HCT116 (cell line): ENCODE measurements around the gene SYCP2. TPM values are rescaled to one million over a fixed set of nuclear protein-coding genes. Genes with fewer than 3 reads are reported as not detected.

ENCODE experiments used
- ATAC-seq: fragments of 200-7000 bp; cut with Tn5 transposase; 2 replicates; pipeline ENCODE4 v1.9.1; 2020; ENCODE audit warnings: mild to moderate bottlenecking, moderate library complexity
- BruUV-seq: library from RNA; stranded (reverse); fragments of 400-500 nt; replicated peaks from 2 replicates; lab custom pipeline; 2021; lab: Mats Ljungman, UMichigan
- CTCF ChIA-PET: fragments of 300-600 bp; sonication (Branson Sonifier 250); formaldehyde crosslinking; loops from one replicate; lab custom pipeline; 2021; ENCODE audit warnings: antibody characterized with exemption; lab: Charles Lee
- POLR2A ChIA-PET: fragments of 300-600, 350-600 bp; sonication (Branson Sonifier 250); formaldehyde crosslinking; loops from one replicate; lab custom pipeline; 2021; ENCODE audit warnings: antibody characterized with exemption; lab: Charles Lee
- RAD21 ChIA-PET, 2 experiments: fragments of 300-600 bp; sonication (Branson Sonifier 250); formaldehyde crosslinking; loops; one replicate each; lab custom pipeline; 2023; ENCODE audit warnings: low total read pairs in 2 of 2; ENCODE audit not compliant: uncharacterized antibody in 2 of 2, unreplicated experiment in 2 of 2, low non-redundant PET in 1 of 2; lab: Charles Lee
- DNase-seq: peaks from one replicate; pipeline ENCODE4 v3.0.0-alpha.2; 2010; ENCODE audit warnings: low read depth, low spot score
- H2AFZ ChIP-seq: fragments of 200-600 bp; shearing (Covaris generic), sonication (generic); 2 replicates; pipeline ENCODE4 v1.6.1; 2017; ENCODE audit warnings: low read depth, mixed run types, mixed read lengths, antibody characterized with exemption, low read length; ENCODE audit not compliant: poor library complexity, severe bottlenecking
- H3K27ac ChIP-seq: 2 replicates; pipeline ENCODE4 v1.5.1; 2012; ENCODE audit warnings: low read depth, low read length
- H3K27me3 ChIP-seq: fragments of 200-600 bp; sonication (generic); 2 replicates; pipeline ENCODE4 v1.6.1; 2016; ENCODE audit warnings: mixed run types, low read length, mixed read lengths; ENCODE audit not compliant: insufficient read depth
- H3K36me3 ChIP-seq, 2 experiments: fragments of 200-500 bp in 1 of 2; fragments of 200-600 bp in 1 of 2; sonication (Bioruptor generic) in 1 of 2; sonication (generic) in 1 of 2; 2 replicates each; pipeline versions ENCODE4 v1.5.1 to v1.6.1; 2014 to 2016; ENCODE audit warnings: low read length in 2 of 2, inconsistent platforms in 1 of 2, mixed read lengths in 1 of 2, mixed run types in 1 of 2; ENCODE audit not compliant: insufficient read depth in 2 of 2, control insufficient read depth in 1 of 2
- H3K4me1 ChIP-seq, 2 experiments: fragments of 200-600 bp in 1 of 2; sonication (generic) in 1 of 2; 2 replicates each; pipeline versions ENCODE4 v1.5.1 to v1.6.1; 2012 to 2017; ENCODE audit warnings: low read length in 2 of 2, inconsistent platforms in 1 of 2, mild to moderate bottlenecking in 1 of 2, mixed read lengths in 1 of 2, mixed run types in 1 of 2, moderate library complexity in 1 of 2; ENCODE audit not compliant: insufficient read depth in 2 of 2, control insufficient read depth in 1 of 2
- H3K4me2 ChIP-seq: fragments of 200-600 bp; sonication (generic); 2 replicates; pipeline ENCODE4 v1.6.1; 2017; ENCODE audit warnings: mixed run types, low read length, mixed read lengths
- H3K4me3 ChIP-seq, 2 experiments: fragments of 200-600 bp in 1 of 2; sonication (generic) in 1 of 2; replicated peaks in 1 of 2; 2 replicates each; pipeline ENCODE4 v1.5.1; 2011 to 2016; ENCODE audit warnings: low read length in 2 of 2, control low read depth in 1 of 2, low read depth in 1 of 2, mild to moderate bottlenecking in 1 of 2, mixed read lengths in 1 of 2, mixed run types in 1 of 2
- H3K79me2 ChIP-seq: fragments of 200-600 bp; sonication (generic); 2 replicates; pipeline ENCODE4 v1.6.1; 2017; ENCODE audit warnings: mild to moderate bottlenecking, mixed run types, low read length, moderate library complexity, mixed read lengths; ENCODE audit not compliant: insufficient read depth
- H3K9ac ChIP-seq: fragments of 200-600 bp; sonication (generic); 2 replicates; pipeline ENCODE4 v1.6.1; 2016; ENCODE audit warnings: low read length, mixed read lengths
- H3K9me2 ChIP-seq: fragments of 200-600 bp; sonication (generic), shearing (Covaris generic); 2 replicates; pipeline ENCODE4 v1.6.1; 2017; ENCODE audit warnings: mixed run types, mild to moderate bottlenecking, moderate library complexity; ENCODE audit not compliant: insufficient read depth
- H3K9me3 ChIP-seq, 2 experiments: fragments of 200-500 bp in 1 of 2; fragments of 200-600 bp in 1 of 2; sonication (Bioruptor generic) in 1 of 2; sonication (generic) in 1 of 2; 2 replicates each; pipeline ENCODE4 v1.6.1; 2014 to 2017; ENCODE audit warnings: low read length in 2 of 2, mixed read lengths in 2 of 2, inconsistent platforms in 1 of 2, low read depth in 1 of 2, mild to moderate bottlenecking in 1 of 2, mixed run types in 1 of 2, moderate library complexity in 1 of 2; ENCODE audit not compliant: control insufficient read depth in 1 of 2, insufficient read depth in 1 of 2
- H4K20me1 ChIP-seq: fragments of 200-600 bp; sonication (generic), shearing (Covaris generic); 2 replicates; pipeline ENCODE4 v1.6.1; 2017; ENCODE audit warnings: mixed run types, mild to moderate bottlenecking, moderate library complexity; ENCODE audit not compliant: insufficient read depth
- ATF3 ChIP-seq: IDR thresholded peaks from 2 replicates; pipeline ENCODE4 v1.6.1; 2012
- CBX3 ChIP-seq: IDR thresholded peaks from 2 replicates; pipeline ENCODE4 v1.6.1; 2012; ENCODE audit warnings: low read depth
- CEBPB ChIP-seq: IDR thresholded peaks from 2 replicates; pipeline ENCODE4 v1.6.1; 2012; ENCODE audit warnings: low read depth
- CTCF ChIP-seq, 3 experiments: fragments of 200-600 bp in 1 of 3; sonication (generic) in 1 of 3; IDR thresholded peaks in 2 of 3; conservative IDR thresholded peaks in 1 of 3; 2 replicates each; pipeline ENCODE4 v1.5.1; 2012 to 2017; ENCODE audit warnings: low read depth in 2 of 3, low read length in 2 of 3, antibody characterized with exemption in 1 of 3, borderline replicate concordance in 1 of 3, control low read depth in 1 of 3, mild to moderate bottlenecking in 1 of 3, mixed read lengths in 1 of 3, mixed run types in 1 of 3, moderate library complexity in 1 of 3; ENCODE audit not compliant: insufficient read depth in 1 of 3
- EGR1 ChIP-seq: IDR thresholded peaks from 2 replicates; pipeline ENCODE4 v1.6.1; 2012; ENCODE audit warnings: low read depth
- ELF1 ChIP-seq: IDR thresholded peaks from 2 replicates; pipeline ENCODE4 v1.6.1; 2012; ENCODE audit warnings: low read depth, borderline replicate concordance
- EZH2 ChIP-seq: fragments of 200-600 bp; sonication (generic); IDR thresholded peaks from 2 replicates; pipeline ENCODE4 v1.6.1; 2017; ENCODE audit warnings: antibody characterized with exemption, mixed run types
- JUND ChIP-seq: IDR thresholded peaks from 2 replicates; pipeline ENCODE4 v1.6.1; 2012
- POLR2A ChIP-seq: IDR thresholded peaks from 2 replicates; pipeline ENCODE4 v1.7.0; 2011; ENCODE audit warnings: borderline replicate concordance; ENCODE audit not compliant: insufficient read depth, insufficient read length; ENCODE audit errors: extremely low read depth
- SIN3A ChIP-seq: IDR thresholded peaks from 2 replicates; pipeline ENCODE4 v1.6.1; 2012; ENCODE audit warnings: low read depth
- SP1 ChIP-seq: IDR thresholded peaks from 2 replicates; pipeline ENCODE4 v1.6.1; 2012; ENCODE audit warnings: low read depth
- SRF ChIP-seq: IDR thresholded peaks from 2 replicates; pipeline ENCODE4 v1.6.1; 2012; ENCODE audit warnings: low read depth
- TCF7L2 ChIP-seq: IDR thresholded peaks from 2 replicates; pipeline ENCODE4 v1.7.0; 2011; ENCODE audit warnings: borderline replicate concordance, inconsistent platforms; ENCODE audit not compliant: insufficient read depth, insufficient read length; ENCODE audit errors: extremely low read depth
- ZBTB33 ChIP-seq: IDR thresholded peaks from 2 replicates; pipeline ENCODE4 v1.6.1; 2011; ENCODE audit warnings: mild to moderate bottlenecking, low read length, moderate library complexity; ENCODE audit not compliant: insufficient replicate concordance; ENCODE audit errors: extremely low read depth
- ZNF274 ChIP-seq: fragments of 200-500 bp; sonication (Bioruptor generic); IDR thresholded peaks from 2 replicates; pipeline ENCODE4 v1.6.1; 2014; ENCODE audit warnings: mild to moderate bottlenecking, low read depth, low read length, inconsistent platforms
- intact Hi-C: fragments of 100-400 bp; cut with micrococcal nuclease; formaldehyde crosslinking; loops from 2 replicates; pipeline ENCODE4 v1.10.0; 2022
- total RNA-seq: library from RNA; stranded (reverse); gene quantifications from one replicate; pipeline ENCODE4 v1.2.1, GENCODE V29; 2021; ENCODE audit not compliant: unreplicated experiment

Gene SYCP2
- total RNA-seq, 1 experiment from 2014 or later, result 0.59 TPM

- TF ChIP-seq TCF7L2 (no peak), CBX3 (no peak), ATF3 (no peak), ZNF274 (no peak), CEBPB (no peak), POLR2A (no peak), CTCF (IDR thresholded peaks at IDR 0.05 in 2 of 3, conservative IDR thresholded peaks at IDR 0.05 in 1 of 3; ENCODE audit: borderline replicate concordance in 1 of 3, insufficient read depth in 1 of 3, low read depth in 2 of 3, low read length in 2 of 3) (no peak), JUND (no peak)
These were observed 60.0 kb downstream of the SYCP2 start (continued) for GRCh38 chr20:59873409-59873808.

GRCh38 chr20:59871096-59871495 is 62.3 kb downstream of the SYCP2 start:
- ATAC-seq, result no peak
- Histone ChIP-seq H3K9ac (no peak overlapping the region), H2AFZ (no peak overlapping the region), H3K4me3 (no peak overlapping the region), H3K79me2 (no peaks in the 10 kb centered on the region), H3K36me3 (no peaks in the 10 kb centered on the region), H3K4me1 (no peaks in the 10 kb centered on the region), H3K27ac (no peak overlapping the region), H3K9me2 (no peaks in the 10 kb centered on the region), H4K20me1 (no peaks in the 10 kb centered on the region)
- no TSS peak for BruUV-seq
- DNase-seq, result no peak
- POLR2A ChIA-PET, result no interaction called here
- TF ChIP-seq ELF1 (no peak), SRF (no peak), ZBTB33 (no peak), EGR1 (no peak), SP1 (no peak), SIN3A (no peak), ATF3 (no peak), EZH2 (no peak), TCF7L2 (no peak)
- TF ChIP-seq, all 23 proteins: peak for 0
- peaks cover 21% of the 10 kb centered on the region for H3K27me3 ChIP-seq
- intact Hi-C loops, result no loop called here
- H3K4me2 ChIP-seq, result no peak overlapping the region
- ChIA-PET CTCF (no interaction called here), RAD21 (no interaction called here)
- no peaks in the 10 kb centered on the region for H3K9me3 ChIP-seq
